ENCODE data around the gene MYT1. TPM values are rescaled to one million over a fixed set of nuclear protein-coding genes. Genes with fewer than 3 reads are reported as not detected.

MYT1 gene
- total and polyA plus RNA-seq, 2 of the 13 experiments (the other 11 are each of a cell fraction or from before 2014, with no cell fraction given): 0.58 to 2.5 TPM

DNA sequence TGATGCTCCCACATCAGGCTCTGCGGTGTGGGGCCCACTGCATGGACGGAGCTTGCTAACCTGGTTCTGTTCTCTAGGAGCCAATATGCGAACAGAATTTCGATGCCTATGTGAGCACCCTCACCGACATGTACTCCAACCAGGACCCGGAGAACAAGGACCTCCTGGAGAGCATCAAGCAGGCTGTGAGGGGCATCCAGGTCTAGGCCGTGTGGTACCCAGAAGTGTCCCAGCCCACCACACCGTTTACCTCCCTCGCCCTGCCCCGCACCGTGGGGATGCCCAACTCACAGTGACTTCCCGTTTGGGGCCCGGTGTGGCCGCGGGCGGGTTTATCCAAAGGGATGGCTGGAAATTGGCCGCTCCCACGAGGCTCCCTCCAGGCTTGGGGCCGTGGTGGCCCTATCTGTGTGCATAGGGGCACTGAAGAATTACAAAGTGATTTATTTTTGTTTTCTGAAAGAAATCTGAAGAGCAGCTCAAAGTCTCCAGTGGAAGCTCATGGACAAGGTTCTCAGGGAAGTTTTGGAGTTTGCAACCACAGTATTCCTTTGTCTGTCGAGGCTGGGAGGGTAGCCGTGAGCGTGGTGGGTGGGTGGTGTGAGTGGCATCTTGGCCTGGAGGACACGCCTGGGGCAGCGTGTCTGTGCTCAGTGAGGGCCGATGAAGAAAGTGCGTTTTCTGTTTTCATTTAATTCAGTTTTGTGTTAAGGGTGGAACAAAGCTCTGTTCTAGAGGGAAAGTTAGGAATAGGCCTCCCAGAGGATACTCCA, 76.2 kb downstream of the MYT1 start (continued):
- no peak for TF ChIP-seq ZNF382 (CRISPR knock-in tag; IDR thresholded peaks at IDR 0.05; ENCODE audit: borderline replicate concordance)
- TF ChIP-seq DR1 (CRISPR knock-in tag; IDR thresholded peaks at IDR 0.05): no peak
- TF ChIP-seq, protein P1, sequence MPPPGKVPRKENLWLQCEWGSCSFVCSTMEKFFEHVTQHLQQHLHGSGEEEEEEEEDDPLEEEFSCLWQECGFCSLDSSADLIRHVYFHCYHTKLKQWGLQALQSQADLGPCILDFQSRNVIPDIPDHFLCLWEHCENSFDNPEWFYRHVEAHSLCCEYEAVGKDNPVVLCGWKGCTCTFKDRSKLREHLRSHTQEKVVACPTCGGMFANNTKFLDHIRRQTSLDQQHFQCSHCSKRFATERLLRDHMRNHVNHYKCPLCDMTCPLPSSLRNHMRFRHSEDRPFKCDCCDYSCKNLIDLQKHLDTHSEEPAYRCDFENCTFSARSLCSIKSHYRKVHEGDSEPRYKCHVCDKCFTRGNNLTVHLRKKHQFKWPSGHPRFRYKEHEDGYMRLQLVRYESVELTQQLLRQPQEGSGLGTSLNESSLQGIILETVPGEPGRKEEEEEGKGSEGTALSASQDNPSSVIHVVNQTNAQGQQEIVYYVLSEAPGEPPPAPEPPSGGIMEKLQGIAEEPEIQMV (CRISPR knock-in tag; IDR thresholded peaks at IDR 0.05; ENCODE audit: low read depth): no peak
- TF ChIP-seq, protein P2, sequence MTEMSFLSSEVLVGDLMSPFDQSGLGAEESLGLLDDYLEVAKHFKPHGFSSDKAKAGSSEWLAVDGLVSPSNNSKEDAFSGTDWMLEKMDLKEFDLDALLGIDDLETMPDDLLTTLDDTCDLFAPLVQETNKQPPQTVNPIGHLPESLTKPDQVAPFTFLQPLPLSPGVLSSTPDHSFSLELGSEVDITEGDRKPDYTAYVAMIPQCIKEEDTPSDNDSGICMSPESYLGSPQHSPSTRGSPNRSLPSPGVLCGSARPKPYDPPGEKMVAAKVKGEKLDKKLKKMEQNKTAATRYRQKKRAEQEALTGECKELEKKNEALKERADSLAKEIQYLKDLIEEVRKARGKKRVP (CRISPR knock-in tag; IDR thresholded peaks at IDR 0.05): no peak

DNA sequence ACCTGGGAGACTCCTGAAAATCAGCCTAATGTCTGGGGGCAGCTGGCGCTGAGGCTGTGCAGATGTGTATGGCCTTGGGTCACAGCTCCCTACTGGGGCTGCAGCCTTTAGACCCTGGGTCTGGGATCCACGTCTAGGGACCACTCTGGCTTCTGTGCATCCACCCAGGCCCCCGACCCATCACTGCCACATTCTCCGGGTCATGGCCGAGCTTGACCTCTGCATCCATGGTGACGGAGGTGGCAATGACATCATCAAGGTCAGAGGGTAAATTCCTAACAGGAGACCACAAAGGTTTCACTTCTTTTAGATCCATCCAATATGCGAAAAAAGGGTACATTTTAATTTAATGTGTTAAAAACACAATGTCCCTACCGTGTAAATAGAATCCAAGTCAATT, 76.8 kb downstream of the MYT1 start:
- intact Hi-C loops (cut with micrococcal nuclease; ENCODE audit: unreplicated experiment): no loop called here
- peaks cover 2 to 8% of the 10 kb centered on the region in 2 experiments; a peak in 2 of 5 replicates for H3K27me3 ChIP-seq (ENCODE audit: control insufficient read depth in 1 of 2, insufficient read depth in 2 of 2, low read length in 2 of 2)
- no peak for DNase-seq (ENCODE audit: low spot score)
- TF ChIP-seq KLF11 (CRISPR knock-in tag; IDR thresholded peaks at IDR 0.05) (no peak), ZBTB7A (CRISPR knock-in tag; IDR thresholded peaks at IDR 0.05) (peak; percentile 29; the same call in 1 of the 2 replicates), ZNF790 (CRISPR knock-in tag; IDR thresholded peaks at IDR 0.05; ENCODE audit: borderline replicate concordance) (no peak), TBX3 (IDR thresholded peaks at IDR 0.05; ENCODE audit: borderline replicate concordance) (0 out of 2 replicates have a peak, but pooled peaks have one; percentile 11), SMAD1 (CRISPR knock-in tag; IDR thresholded peaks at IDR 0.05; ENCODE audit: borderline replicate concordance, low read depth) (no peak), MBNL3 (CRISPR knock-in tag; conservative IDR thresholded peaks at IDR 0.05) (no peak), NR2C2 (CRISPR knock-in tag; IDR thresholded peaks at IDR 0.05; ENCODE audit: borderline replicate concordance) (peak; percentile 84), KMT2A (CRISPR knock-in tag; IDR thresholded peaks at IDR 0.05) (no peak), NFYC (CRISPR knock-in tag; IDR thresholded peaks at IDR 0.05) (no peak), CEBPG (CRISPR knock-in tag; IDR thresholded peaks at IDR 0.05) (no peak)
- TF ChIP-seq, protein P3, sequence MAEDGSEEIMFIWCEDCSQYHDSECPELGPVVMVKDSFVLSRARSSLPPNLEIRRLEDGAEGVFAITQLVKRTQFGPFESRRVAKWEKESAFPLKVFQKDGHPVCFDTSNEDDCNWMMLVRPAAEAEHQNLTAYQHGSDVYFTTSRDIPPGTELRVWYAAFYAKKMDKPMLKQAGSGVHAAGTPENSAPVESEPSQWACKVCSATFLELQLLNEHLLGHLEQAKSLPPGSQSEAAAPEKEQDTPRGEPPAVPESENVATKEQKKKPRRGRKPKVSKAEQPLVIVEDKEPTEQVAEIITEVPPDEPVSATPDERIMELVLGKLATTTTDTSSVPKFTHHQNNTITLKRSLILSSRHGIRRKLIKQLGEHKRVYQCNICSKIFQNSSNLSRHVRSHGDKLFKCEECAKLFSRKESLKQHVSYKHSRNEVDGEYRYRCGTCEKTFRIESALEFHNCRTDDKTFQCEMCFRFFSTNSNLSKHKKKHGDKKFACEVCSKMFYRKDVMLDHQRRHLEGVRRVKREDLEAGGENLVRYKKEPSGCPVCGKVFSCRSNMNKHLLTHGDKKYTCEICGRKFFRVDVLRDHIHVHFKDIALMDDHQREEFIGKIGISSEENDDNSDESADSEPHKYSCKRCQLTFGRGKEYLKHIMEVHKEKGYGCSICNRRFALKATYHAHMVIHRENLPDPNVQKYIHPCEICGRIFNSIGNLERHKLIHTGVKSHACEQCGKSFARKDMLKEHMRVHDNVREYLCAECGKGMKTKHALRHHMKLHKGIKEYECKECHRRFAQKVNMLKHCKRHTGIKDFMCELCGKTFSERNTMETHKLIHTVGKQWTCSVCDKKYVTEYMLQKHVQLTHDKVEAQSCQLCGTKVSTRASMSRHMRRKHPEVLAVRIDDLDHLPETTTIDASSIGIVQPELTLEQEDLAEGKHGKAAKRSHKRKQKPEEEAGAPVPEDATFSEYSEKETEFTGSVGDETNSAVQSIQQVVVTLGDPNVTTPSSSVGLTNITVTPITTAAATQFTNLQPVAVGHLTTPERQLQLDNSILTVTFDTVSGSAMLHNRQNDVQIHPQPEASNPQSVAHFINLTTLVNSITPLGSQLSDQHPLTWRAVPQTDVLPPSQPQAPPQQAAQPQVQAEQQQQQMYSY (CRISPR knock-in tag; IDR thresholded peaks at IDR 0.05): no peak
- TF ChIP-seq, protein P4, sequence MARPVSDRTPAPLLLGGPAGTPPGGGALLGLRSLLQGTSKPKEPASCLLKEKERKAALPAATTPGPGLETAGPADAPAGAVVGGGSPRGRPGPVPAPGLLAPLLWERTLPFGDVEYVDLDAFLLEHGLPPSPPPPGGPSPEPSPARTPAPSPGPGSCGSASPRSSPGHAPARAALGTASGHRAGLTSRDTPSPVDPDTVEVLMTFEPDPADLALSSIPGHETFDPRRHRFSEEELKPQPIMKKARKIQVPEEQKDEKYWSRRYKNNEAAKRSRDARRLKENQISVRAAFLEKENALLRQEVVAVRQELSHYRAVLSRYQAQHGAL (CRISPR knock-in tag; IDR thresholded peaks at IDR 0.05; ENCODE audit: not compliant biosample characterization): no peak

More for the DNA sequence above, 76.8 kb downstream of the MYT1 start:
- ChIA-PET CTCF (ENCODE audit: low intra/inter-chr PET ratio, low total read pairs) (interaction anchor here (2.9 kb wide), 1 partner anchor 44 kb away, joined by 9 read pairs; no protein-coding TSS in a partner anchor), POLR2A (interaction anchor here (9.6 kb wide), 1 partner anchor 13 kb away, joined by 157 read pairs; the partner anchor contains the start of gene PCMTD2)
- peak; percentile 12 for FAIRE-seq
- H3K4me2 ChIP-seq (ENCODE audit: low read depth, low read length): no peak overlapping the region
- no peak for ATAC-seq
- in situ Hi-C loops (cut with HindIII; ENCODE audit: extremely low pct_ligation_motif_present, low pct_unique_long_range_greater_than_20kb): no loop called here
- H3K9me3 ChIP-seq (ENCODE audit: low read length): no peaks in the 10 kb centered on the region
- H3K4me3 ChIP-seq (replicated peaks in 1 of 3; ENCODE audit: insufficient read depth in 1 of 3, low read depth in 2 of 3, low read length in 3 of 3): no peak overlapping the region
- BruUV-seq (replicated peaks): no TSS peak
- no peak overlapping the region for H3K9ac ChIP-seq (ENCODE audit: insufficient read depth, low read depth, low read length)
- no peak overlapping the region for H2AFZ ChIP-seq (ENCODE audit: low read length)
- no peaks in the 10 kb centered on the region for H3K79me2 ChIP-seq (ENCODE audit: insufficient read depth, low read length)
- no peaks in the 10 kb centered on the region for H3K36me3 ChIP-seq (replicated peaks in 1 of 2; ENCODE audit: control insufficient read depth in 1 of 2, insufficient read depth in 2 of 2, low read length in 2 of 2)
- 83% methylated on average over 8 of the region's 8 CpGs for WGBS (ENCODE audit: low lambda C conversion rate)
- H3K4me1 ChIP-seq (ENCODE audit: insufficient read depth, low read length): peaks cover 94% of the 10 kb centered on the region
- H3K27ac ChIP-seq (ENCODE audit: extremely low read length, insufficient read depth, low read length): no peak overlapping the region
- no peaks in the 10 kb centered on the region for H4K20me1 ChIP-seq (ENCODE audit: insufficient read depth, low read length)

Measured in HepG2 (cell line).